GM21526 (cell line): Measurements from ENCODE around the gene INPP5F.
A peak's percentile ranks its signal among the peaks of the same experiment; 100 is the strongest.
"Not testable (repeated sequence)": the region's sequence is repeated elsewhere in the genome, so short reads cannot be mapped to it uniquely, and the experiment has no call there.

Experiments
- ATAC-seq: cut with Tn5 transposase; IDR thresholded peaks from one replicate; pipeline ENCODE4 v1.9.1; 2021; ENCODE audit warnings: moderate library complexity; ENCODE audit not compliant: unreplicated experiment, low FRiP score

Gene INPP5F

DNA sequence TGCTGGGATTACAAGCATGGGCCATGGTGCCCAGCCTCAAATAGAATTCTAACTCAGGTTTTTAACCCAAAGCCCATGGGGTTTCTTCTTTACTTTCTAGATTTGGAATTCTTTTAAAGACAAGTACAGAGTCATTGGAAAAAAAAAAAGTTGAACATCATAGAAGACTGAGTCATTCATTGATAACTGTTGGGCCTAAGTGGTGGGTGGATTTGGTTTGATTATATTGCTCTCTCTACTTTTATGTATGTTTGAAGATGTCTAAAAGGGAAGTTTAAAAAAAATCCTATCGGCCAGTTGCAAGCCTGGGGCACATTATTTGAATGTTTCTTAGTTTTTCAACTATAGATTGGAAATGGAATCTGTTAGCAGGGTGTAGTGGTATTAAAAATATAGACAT is 49.7 kb downstream of the INPP5F start:
- ATAC-seq = no peak

DNA sequence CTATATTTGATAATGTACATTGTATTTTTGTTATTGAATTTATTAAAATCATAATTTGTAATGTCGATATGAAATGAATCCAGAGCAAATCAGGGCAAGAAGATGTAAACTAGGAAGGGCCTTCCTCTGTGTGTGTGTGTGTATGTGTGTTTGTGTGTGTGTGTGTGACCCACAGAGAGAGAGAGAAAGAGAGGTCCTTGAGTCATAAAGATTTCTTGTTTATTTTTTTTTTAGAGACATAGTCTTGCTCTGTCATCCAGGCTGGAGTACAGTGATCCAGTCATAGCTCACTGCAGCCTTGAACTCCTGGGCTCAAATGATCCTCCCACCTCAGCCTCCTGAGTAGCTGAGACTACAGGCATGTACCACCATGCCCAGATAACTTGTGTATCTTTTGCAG is 50.7 kb downstream of the INPP5F start:
- no peak for ATAC-seq

GRCh38 chr10:119777686-119778085 is 51.8 kb downstream of the INPP5F start:
- ATAC-seq = no peak

GRCh38 chr10:119778776-119779445 is 53.1 kb downstream of the INPP5F start:
- ATAC-seq = no peak

DNA sequence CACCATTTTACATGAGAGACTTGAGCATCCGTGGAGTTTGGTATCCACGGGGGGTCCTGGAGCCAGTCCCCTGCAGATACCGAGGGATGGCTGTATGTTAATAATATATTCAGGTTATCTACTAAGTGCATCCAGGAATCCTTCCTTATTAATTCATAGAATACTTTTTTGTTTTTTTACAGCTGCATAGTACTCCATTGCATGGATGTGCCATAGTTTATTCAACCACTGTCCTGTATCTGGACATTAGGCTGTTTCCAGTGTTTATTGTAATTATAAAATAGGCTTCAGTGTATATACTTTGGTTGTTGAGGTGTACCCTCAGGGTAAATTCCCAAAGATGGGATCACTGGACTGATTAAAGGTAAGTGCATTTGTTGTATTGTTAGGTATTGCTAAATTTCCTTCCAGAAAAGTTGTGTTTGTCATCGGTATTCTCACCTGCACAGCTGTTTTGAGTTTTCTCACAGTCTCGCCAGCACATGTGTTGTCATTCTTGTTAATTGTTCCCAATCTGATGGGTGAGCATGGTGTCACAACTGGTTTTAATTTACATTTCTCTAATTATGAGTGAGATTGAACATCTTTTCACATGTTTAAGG is 55.1 kb downstream of the INPP5F start:
- ATAC-seq = no peak

DNA sequence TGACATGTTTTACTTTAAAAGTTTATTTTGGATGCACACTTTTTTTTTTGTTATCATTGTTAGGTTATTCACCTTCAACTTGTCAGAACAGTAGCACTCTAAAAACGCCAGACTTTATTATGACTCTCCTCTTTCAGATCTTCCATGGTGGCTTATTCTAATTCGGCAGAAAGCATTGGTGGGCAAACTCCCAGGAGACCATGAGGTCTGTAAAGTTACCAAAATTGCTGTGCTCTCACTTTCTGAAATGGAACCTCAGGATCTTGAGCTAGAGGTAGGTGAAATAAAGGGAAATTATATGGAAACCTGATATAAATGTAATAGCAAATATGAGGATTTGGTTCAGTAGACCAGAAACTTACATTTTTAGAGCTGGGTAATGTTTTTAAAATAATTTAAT is 55.6 kb downstream of the INPP5F start:
- no peak for ATAC-seq

DNA sequence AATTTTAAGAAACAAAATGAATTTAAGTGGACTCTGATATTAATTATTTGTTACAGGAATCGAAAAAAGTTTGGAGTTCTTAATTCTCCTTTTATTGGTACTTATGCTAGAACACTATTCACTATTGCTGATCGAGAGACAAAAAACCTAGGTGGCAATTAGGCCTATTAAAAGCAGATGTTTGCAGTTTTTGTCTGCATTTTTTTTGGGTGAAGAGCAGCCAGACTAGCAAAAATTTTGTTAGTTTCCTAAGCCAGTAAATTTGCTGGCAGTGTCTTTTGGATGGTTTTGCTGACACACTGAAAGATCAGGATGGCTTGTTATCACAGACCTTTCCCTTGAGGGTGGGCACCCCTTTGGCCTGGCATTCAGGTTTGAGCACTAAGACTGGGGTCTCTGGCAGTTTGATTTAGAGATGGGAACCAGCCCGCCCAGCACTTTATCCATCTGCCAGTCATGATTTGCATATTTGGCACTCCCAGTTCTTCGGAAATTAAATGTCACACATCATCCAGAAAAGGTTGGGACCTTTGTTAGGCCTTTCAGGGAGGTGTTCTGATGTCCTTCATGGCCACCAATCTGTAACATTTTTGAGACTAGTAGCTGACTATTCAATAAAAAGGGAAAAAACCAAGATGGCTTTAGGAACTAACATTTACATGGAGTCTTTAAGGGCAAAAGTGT is 57.3 kb downstream of the INPP5F start:
- ATAC-seq = no peak

DNA sequence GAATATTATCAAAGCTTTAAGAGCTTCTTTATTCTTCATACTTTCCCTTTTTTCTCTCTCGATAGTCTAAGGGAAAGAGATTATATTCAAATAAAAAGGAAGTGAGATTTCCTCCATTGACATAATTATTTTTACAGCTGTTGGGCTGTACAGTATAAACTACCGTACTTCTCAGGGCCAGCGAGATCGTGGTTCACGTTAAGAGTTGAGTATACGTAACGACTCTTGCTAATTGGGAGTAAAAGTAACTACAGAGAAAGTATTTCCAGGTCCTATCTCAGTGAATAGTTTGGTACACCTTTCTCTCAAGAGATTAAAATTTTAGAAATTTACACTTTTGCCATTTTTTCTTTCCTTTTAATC is 57.8 kb downstream of the INPP5F start:
- ATAC-seq = no peak

- peak; percentile 66 for ATAC-seq
These were observed 58.7 kb downstream of the INPP5F start for GRCh38 chr10:119784340-119785067.

DNA sequence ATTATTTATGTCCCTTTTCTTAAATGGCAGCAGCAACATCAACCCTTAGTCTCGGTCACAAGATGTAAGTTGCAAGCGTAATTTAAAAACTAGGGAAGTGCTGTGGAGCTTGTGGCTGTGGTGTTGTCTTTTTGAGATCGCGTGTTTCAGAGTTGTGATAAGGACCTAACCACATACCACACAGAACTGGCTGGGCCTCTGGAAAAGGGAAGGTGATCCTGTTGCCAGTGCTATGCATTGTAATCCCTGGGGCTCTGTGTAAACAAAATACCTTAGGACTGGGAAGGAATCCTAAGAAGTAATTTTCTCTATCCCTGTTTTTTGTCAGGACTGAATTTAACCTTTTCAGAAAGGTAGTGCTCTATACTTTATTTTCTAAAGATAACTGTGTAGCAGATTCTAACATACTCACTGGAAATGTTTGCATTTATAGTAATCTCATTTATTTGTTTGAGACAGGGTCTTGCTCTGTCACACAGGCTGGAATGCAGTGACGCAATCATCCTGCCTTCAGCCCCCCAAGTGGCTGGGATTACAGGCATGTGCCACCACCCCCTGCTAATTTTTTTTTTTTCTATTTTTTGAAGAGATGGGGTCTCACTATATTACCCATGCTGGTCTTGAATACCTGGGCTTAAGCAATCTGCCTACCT is 60.4 kb downstream of the INPP5F start:
- no peak for ATAC-seq

GRCh38 chr10:119795101-119795500 is 69.3 kb downstream of the INPP5F start:
- not testable (repeated sequence) for ATAC-seq

DNA sequence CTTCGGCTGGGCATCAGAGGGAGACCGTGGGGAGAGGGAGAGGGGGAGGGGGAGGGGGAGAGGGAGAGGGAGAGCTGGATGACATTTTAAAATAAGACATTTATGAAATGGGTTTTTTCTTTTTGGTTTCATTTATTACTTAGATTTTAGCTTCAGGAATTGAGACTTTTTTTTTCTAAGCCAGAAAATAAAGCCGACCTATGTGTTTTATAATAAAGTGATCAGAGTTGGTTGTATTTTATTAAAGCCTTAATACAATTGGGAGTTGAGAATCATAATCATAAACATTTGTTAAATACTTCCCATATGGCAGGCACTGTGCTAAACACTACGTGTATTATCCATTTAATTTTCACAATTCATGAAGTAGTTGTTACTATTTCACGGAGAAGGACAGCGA is 70.2 kb downstream of the INPP5F start:
- ATAC-seq = no peak

DNA sequence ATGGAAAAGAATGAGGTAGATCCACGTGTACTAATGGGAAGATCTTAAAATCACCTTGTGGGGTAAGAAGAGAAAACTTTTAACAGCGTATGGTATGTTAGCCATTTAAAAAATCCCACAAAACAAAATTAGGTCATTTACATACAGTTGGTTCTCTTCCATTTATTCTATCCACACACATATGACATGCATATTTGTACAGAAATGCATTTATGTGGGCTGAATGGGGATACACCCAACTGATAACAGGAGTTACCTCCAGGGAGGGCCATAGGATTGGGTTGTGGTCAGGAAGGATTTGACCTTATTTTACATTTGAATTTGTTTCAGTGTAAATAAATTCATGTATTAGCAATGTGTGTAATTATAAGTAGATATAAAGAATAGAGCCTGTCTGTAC is 75.3 kb downstream of the INPP5F start:
- ATAC-seq = no peak

DNA sequence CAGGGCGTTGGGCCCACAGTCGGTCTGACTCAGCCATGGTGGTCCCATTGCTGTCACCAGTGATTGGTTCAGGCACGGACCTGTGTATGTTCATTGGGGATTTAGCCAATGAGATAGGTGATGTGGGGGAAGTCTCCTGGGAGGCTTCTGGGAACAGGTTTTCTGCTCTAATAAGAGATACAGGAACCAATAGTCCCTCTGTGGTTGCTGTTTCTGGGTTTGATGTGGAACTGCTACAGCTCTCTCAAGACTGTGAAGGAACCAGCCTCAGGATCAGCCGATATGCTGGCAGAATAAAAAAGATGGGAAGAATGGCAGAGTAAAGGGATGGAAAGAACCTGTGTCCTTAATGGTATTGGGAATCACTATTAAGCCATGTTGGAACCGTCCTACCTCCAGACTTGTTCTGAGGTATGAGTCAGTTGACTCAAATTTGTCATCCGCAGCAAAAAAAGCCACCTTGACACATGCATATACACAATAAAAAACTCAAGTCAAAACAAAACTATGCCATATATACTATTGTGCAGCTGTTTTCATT is 76.2 kb downstream of the INPP5F start:
- no peak for ATAC-seq

DNA sequence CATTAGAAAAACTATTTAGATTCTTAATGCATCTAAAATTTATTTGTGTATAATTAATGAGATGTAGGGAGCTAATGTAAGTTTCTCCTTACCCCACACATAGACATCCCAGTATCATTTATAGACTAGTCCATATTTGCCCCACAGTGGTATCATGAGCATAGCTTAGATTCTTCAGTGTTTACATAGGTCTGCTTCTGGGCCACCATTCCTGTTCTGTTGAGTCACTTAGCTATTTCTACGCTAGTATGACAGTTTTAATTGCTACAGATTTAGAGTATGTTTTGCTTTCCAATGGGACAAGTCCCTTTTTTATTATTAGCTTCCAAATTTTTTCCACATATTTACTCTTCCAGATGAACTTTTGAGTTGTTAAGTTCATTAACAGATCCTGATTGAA is 77.4 kb downstream of the INPP5F start:
- no peak for ATAC-seq

GRCh38 chr10:119805702-119806230 is 79.9 kb downstream of the INPP5F start:
- ATAC-seq = no peak

DNA sequence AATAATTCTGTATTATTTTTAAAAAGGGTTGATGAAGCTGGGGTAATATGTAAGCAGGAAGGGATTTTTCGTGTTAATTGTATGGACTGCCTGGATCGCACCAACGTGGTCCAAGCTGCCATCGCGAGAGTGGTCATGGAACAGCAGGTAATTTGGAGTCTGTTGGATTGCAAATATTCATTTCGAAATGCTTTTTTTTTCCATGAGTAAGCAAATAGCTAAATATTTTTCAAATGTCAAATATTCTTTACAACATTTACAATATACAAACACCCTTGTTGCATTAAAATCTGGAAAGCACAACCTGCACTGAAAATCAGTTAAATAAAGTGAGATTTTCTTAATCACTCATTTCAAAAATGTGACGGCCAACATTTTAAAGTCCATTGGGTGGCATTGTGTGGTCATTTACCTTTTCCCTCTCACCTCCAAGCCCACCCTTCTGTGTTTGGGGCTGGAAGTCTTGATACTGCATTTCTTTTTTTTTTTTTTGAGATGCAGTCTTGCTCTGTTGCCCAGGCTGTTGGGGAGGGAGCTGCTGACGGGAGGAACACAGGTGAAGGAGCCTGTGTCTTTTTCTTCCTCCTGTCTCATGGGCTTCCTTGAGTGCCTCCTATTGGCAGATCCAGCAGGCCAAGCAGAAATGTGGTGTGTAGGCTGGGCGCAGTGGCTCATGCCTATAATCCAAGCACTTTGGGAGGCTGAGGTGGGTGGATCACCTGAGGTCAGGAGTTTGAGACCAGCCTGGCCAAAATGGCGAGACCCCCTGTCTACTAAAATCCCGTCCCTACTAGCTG is 80.7 kb downstream of the INPP5F start:
- ATAC-seq = no peak

DNA sequence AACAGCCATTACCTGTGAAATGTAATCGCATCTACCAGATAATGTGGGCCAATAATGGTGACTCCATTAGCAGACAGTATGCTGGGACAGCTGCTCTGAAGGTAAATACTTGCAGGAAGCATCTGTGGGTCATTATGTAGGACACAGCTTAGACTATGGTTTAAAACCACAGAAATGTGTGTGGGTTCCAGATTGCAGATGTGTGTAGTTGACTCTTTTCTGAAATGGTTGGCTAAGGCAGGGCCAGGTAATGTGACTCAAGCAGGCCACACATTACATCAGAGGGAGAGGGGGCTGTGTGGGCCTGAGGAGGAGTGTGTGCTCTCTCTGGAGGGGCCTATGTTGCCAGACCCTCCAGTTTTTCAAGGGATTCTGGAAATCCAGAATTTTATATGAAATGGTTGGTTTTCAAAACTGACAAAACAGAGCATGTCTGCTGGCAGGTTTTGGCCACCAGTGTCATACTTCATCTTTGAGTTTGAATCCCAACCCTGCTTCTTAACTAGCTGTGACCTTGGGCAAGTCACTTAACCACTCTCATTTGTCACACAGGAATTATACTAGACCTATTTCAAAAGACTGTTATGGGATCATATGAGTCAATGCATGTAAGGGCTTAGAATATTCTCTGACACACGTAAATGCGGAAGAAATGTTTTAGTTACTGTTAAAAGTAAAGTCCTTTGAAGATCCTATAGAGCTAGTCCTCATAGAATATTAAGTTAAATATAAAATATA is 82.3 kb downstream of the INPP5F start:
- no peak for ATAC-seq

DNA sequence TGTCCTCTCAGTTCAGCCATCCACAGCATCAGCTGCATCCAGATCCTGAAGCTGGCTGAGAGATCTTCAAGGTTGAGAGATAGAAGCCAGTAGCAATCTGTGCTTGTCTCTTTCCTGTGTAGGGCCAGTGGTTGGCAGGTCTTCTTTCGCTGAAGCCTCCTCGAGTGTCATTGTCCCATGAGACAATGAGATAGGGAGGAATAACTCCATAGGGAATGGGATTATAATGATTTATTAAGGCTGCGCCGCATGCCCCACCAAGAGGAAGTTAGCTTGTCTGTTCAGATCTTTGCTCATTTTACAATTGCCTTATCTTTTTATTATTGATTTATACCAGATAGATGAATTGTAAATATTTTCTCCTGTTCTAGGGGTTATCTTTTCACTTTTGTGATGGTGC is 85.3 kb downstream of the INPP5F start:
- ATAC-seq = no peak
